ENCODE results near the gene CACNA2D1.

The CACNA2D1 gene

GRCh38 chr7:81908220-81908619 lies 535.4 kb downstream of the CACNA2D1 start:
- peak overlapping the region; percentile 51 for H3K27ac ChIP-seq

DNA sequence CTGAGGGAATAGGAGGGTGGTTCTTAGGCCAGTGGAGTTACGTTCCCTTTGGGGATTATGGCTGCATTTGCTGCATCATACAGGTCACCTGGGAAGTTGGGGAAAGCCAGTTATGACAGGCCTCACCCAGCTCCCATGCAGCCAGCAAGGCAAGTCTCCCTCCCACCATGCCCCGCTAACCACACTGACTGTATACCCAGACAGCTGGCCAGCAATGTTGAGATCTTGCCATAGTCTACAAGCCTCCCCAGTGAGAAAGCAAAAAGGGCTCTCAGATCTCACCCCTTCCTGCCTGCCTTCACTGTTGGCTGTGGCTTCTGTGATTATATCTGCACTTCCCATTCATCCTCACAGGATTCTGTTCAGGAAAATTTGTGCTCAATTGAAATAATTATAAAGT lies 540.5 kb downstream of the CACNA2D1 start:
- TF ChIP-seq CTCF (IDR thresholded peaks at IDR 0.05) (no peak), ZFX (IDR thresholded peaks at IDR 0.05; ENCODE audit: borderline replicate concordance) (no peak)
- H3K27ac ChIP-seq: no peak overlapping the region

More at GRCh38 chr7:81908220-81908619, 535.4 kb downstream of the CACNA2D1 start:
- TF ChIP-seq CTCF (IDR thresholded peaks at IDR 0.05): no peak
- TF ChIP-seq ZFX (IDR thresholded peaks at IDR 0.05; ENCODE audit: borderline replicate concordance): no peak

- H3K27ac ChIP-seq: no peak overlapping the region
- TF ChIP-seq CTCF (IDR thresholded peaks at IDR 0.05) (no peak), ZFX (IDR thresholded peaks at IDR 0.05; ENCODE audit: borderline replicate concordance) (no peak)
Measured at GRCh38 chr7:81902536-81902935, 541.0 kb downstream of the CACNA2D1 start.

Measured in 22Rv1 (cell line).